Inflammatory macrophage treated with lipopolysaccharide for 4 hours (primary cell): ENCODE data around the gene SLC39A11.

Source experiments
- DNase-seq: peaks from one replicate; pipeline ENCODE4 v3.0.0-alpha.2; 2020

Gene SLC39A11

DNA sequence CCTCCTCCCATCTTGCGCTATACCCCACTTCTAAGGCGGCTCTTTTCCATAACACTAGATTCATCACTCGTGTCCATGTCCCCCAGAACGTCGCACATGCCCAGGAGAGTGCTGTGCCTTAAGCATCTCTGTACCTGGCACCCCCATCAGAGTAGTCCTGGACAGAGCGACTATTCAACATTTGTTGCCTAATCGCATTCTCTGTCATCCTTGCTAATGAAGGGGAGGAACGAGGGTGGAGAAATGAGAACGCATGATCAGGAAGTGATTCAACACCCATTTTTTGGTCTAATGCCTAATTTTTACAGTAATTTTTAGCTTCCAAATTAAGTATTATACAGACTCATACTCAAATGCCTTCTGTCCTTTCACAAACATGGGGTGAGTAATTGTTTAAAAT, 53.2 kb downstream of the SLC39A11 start:
- DNase-seq, result no peak

DNA sequence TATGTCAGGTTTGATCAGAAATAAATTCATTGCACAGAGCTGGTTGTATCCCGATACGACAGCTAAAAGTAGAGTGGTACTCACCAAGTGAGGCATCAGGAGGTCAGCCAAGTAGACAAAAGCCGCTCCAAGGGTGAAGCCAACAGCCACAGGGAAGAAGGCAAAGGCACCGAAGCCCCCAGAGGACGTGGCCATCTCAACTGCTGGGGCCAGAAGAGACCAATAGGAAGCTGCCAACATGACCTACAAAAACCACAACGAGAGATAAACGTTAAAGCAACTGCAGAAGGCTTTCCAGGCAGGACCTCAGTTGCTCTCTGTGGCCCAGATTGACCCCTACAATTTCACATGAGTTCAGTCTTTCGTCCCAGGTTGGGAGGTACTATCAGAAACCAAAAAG, 61.0 kb downstream of the SLC39A11 start:
- DNase-seq, result no peak

DNA sequence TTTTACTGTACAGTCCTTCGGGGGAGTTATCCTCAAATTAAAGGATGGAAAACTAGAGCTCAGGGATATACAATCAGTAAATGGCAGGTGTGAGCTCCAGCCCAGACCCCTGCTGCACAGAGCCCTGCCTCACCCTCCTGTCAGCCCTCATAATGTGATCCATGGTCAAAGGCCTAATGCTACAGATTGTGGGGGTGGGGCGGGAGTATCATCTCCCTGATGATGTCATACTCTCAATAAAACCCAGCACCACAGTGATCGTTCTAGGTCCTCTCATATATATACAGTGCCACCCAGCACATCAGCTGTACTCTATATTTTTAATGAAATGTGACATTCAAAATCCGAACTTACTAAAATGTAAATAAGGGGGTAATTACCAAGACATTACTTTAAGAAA, 61.5 kb downstream of the SLC39A11 start:
- no peak for DNase-seq

DNA sequence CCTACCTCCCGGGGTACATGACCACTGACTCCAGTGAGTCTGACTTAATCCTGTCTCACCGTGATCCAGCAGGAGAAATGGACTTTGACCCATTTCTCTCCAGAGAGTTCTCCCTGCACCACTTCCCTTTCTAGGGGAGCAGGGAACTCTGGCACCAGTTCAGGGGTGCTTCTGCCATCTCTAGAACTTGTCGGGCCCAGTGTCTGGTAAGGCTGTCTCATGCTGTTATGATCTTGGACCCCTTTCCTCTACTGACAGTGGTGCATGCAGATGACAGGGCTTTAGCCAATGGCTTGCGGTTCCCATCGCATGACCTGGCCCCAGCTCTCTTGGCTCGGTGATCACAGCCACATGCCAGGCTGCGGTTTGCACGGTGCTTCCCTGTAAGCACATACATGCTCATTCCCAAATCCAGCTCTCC, 62.0 kb downstream of the SLC39A11 start:
- no peak for DNase-seq

DNA sequence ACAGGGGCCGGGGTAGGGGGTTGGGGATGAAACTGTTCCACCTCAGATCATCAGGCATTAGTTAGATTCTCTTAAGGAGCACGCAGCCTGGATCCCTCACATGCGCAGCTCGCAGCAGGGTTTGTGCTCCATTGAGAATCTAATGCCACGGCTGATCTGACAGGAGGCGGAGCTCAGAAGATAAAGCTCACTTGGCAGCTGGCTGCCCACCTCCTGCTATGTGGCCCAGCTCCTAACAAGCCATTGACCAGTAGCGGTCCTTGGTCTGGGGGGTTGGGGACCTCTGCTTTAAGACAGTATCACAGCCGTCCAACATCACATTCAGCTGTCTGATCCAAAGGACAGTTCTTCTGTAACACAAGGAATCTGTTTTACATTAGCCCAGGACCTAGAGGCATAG, 62.5 kb downstream of the SLC39A11 start:
- DNase-seq, result no peak

DNA sequence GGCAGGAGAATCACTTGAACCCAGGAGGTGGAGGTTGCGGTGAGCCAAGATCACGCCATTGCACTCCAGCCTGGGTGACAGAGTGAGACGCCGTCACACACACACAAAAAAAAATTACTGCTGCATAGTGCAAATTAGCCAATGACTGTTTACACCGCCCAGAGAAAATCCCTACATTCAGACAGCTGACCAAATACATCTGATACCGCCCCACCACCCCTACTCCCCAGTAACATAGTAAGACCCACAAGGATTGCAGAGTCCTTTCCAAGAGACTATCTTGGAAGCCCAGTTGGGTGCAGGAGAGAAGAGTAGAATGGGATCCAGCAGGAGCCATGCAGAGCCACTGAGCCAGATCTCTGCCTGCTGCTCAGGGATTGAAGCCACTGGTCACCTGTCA, 63.5 kb downstream of the SLC39A11 start:
- DNase-seq, result no peak

DNA sequence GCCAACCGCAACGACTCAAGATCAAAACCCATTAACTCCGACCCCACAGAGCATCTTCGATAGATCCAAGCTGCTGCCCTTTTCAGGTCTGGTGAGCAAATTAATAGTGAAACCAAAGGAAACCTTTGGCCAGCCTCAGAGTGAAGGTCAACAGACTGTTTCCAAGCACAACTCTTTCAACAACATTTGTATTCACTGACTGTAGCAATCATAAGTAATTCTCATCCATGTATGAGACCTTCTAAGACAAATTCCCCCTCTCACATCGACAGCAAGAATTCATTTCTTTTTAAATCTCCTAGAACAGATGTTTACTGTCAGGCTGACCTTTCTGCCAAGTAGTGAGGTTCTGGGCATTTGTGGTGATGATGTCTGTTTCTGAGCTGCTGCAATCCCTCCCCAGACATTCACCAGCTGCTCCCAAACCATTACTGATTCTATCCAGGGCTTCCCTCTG, 64.2 kb downstream of the SLC39A11 start:
- no peak for DNase-seq

DNA sequence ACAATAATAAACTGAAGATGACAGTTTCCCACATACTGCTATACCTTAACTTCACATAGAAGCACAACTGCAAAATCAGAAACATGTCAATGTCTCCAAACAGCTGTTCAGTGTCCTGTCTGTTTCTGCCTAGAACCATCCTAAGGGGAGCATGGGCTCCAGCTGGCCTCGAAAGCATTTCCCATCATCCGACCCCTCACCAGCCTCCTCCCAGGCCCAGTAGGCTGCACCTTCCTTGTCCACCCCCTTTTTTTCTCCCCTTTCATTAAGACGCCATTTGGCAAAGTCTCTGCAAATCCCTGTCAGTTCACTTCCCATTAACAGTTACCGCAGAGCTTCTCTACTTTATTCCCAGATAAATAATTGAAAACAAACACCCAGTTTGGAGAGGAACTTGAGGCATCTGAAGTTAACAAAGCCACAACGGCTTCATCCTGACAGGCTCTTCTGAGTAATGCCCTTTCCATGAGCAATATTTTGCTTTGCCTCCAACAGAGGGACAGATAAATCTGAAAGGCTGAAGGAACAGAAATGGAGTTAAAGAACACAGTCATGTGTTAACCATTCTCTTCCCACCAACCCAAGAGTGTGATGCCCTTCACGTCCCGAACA, 65.3 kb downstream of the SLC39A11 start:
- no peak for DNase-seq

DNA sequence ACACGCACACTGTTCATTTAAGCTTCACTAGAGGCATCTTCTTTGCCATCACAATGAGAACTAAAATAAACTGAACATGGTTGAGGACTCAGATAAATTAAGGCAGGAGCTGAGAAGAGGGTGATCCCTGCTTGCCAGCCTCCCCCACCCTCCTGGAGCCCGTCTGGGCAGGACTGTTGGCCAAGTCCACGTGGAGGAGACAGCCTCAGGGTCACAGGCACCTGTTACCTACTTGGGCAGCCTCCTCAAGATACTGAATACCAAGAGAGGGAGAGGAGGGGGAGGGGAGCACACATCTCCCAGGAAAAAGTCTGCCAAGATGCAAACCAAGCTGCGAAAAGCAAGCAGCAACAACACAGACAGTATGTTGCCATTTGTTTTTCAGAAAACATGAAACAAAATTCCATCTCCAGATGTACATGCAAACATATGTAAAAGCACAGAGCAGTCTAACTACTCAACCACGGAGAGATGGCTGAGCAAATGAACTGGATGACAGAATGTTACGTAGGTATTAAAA, 67.4 kb downstream of the SLC39A11 start:
- DNase-seq, result no peak

DNA sequence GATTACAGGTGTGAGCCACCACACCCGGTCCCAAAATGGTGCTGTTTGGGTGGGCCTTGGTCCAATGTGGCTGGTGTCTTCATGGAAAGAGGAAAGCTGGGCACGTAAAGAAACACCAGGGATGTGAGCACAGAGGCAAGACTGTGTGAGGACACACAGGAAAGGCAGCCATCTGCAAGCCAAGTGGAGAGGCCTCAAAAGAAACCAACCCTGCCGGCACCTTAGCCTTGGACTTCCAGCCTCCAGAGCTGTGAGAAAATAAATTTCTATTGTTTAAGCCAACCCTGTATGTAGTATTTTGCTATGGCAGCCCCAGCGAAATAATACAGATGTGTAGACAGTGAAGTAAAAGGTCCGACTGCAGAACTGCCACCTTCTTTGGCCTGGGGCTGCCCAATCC, 68.7 kb downstream of the SLC39A11 start:
- DNase-seq, result no peak

DNA sequence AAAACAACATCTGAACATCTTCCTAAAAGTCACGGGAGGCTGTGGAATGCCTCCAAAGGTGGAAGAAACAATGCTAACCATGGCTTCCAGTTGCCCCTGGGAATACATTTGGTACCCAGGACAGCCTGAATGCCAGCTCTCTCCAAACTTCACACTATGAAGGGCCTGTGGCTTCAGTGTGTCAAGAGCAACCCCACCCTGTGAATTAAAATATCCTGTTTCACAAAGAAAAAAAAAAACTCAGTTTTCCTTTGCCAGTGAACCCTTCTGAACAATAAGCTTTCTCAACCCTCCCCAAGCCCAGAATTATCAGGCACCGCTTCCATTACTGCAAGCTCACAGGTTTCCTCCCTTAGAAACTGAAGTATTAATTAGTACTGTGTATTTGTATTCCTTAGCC, 69.8 kb downstream of the SLC39A11 start:
- no peak for DNase-seq

DNA sequence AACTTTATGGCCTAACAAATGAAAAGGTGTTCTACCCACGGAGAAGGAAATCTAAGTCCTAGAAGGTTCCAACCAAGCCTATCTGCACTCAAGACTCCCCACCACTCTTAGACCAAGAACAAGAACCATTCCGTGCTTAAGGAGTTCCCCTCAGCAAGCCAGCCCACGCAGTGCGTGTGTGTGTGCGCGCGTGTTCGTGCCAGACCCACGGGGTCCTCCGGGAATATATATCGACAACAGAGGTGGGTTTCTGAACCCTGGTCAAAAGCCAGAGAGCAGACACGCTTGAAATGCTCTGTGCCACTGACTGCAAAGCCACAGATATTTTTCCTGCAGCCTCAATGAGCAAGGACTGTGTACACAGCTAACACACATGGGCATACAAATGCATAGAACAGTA, 70.7 kb downstream of the SLC39A11 start:
- DNase-seq, result no peak

DNA sequence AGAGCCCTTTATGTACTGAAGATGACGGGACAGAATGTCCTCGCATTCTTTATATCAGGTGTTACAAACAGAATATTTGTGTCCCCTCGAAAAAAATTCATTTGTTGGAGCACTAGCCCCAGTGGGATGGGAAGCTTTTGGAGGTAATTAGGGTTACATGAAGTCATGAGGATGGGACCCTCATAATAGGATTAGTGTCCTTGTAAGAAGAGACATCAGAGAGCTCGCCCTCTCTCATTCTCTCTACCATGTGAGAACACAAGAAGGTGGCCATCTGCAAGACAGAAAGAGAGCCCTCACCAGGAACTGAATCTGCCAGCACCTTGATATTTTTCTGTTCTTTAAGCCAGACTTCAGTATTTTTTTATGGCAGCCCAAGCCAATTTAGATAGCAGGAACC, 72.4 kb downstream of the SLC39A11 start:
- DNase-seq, result no peak

DNA sequence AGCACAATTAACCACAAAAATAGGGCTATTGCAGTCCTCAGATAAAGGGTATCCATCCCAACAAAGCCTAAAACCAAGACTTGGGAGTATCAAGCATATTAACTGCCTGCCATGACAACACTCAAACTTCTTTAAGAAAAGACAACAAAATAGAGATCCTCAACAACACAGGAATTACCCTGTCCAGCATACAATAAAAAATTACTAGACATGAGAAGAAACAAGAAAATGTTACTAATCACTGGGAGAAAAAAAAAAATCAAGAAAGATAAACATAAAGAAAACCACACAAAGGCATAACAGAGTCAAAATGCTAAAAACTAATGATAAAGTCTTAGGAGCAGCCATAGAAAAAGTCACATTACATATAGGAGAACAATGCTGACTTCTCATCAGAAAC, 73.9 kb downstream of the SLC39A11 start:
- no peak for DNase-seq

DNA sequence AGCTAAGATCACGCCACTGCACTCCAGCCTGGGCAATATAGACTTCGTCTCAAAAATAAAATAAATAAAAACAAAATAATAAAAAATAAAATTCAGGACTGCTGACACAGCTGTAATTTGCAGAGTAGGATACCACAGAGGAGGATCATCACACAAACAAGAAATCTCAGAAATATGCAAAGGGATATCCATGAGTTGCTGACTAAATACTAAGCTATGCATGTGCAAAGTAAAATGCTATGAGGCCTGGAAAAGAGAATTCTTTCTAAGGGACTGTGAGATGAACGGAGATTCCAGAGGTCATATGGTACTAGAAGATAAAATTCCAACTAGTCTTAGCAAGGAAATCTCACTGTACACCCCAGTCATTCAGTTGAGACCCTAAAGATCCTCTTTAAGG, 74.8 kb downstream of the SLC39A11 start:
- DNase-seq, result no peak

DNA sequence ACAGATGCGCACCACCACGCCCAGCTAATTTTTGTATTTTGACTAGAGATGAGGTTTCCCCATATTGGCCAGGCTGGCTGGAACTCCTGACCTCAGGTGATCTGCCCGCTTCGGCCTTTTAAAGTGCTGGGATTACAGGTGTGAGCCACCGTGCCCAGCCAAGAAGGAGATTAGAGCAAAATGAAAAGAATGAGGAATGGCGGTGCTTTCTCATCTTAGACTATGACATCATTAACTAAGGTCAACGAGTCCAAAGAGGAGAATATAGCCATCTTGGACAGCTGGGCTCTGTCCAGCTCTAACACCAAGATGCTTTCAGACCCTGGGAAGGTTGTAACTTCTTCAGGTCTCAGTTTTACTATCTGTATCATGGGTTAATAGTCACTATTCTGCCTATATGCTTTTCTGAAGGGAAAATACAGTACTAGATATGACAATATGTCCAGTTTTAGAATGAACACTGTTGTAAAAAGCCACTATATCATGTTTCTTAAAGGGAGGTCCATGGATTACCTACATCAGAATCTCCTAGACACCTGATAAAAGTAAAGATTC, 76.7 kb downstream of the SLC39A11 start:
- DNase-seq, result no peak

DNA sequence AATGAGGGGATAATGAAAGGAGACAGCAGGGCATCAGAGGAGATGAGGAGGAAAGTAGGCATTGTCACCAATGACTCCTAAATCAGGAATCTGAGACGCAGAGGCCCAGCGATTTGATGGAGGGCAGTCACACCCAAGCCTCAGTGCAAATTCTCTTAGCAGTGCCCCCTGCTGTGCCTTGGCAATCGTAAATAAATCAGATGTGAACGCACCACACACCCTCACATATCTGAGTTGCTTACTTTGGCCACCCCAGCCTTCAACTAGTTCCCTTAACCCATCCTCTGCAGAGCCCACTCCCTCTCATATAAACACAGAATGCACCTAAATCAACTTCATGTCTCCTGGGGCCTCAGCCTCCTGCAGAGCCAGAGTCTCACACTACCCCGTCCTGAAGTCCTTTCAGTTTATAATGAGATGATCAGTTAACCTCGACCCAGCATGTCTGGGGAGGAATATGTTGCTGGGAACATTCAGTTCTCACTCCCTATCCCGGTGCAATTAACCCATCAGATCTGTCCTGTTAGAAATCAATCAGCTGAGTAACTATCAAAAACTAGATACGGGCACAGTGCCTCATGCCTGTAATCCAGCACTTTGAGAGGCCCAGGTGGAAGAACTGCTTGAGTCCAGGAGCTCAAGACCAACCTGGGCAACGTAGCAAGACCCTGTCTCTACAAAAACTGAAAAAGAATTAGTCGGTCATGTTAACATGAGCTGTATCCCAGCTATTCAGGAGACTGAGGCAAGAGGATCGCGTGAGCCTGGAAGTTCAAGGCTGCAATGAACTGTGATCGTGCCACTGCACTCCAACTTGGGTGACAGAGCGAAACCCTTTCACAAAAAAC, 78.4 kb downstream of the SLC39A11 start:
- DNase-seq, result no peak

DNA sequence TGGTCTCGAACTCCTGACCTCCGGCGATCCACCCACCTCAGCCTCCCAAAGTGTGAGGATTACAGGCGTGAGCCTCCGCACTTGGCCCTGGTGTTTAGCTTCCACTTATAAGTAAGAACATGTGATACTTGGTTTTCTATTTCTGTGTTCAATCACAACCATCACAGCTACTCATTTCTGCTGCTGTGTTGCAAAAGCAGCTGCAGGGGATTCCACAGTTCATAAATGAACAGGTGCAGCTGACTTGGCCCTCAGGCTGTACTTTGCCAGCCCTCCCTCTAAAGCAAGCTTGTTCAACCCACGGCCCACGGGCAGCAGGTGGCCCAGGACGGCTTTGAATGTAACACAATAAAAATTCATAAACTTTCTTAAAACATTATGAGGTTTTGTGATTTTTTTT, 79.2 kb downstream of the SLC39A11 start:
- no peak for DNase-seq

DNA sequence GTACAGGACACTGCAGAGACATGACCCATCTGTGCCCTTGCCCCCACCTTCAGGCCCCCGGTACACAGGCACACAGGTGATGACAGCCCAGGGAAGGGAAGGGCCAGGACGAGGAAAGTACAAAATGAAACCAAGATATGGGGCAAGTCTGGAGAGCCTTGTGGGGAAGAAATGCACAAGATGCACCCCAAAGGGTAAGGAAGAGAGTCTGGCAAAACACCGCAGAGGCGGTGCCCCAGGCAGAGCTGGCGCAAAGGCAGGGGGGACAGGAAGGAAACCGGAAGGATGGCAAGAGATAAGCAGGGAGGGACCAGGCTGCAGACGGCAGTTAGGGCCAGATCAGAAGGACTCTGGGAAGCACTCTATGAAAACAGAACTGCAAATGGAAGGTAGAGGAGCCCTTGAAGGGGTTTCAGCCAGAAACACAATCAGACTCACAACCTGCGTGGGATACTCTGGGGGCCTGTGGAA, 81.4 kb downstream of the SLC39A11 start:
- DNase-seq, result no peak

DNA sequence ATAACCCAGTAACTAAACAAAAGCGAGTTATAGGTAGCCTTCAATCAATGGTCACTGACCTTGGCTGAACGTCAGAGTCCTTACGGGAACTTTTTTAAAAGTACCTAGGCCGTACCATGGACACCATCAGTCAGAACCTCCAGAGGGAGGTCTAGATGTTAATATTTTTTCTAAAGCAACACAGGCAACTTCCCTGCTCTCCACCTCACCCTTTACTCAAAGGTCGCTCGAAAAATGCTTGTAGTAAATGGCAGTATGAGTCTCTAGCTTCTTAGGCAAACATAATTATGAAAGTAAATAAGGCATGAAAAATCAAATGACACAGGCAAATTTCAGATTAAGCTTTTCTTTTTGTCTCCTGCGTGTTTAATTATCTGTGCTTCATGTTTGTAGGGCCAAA, 82.1 kb downstream of the SLC39A11 start:
- no peak for DNase-seq

DNA sequence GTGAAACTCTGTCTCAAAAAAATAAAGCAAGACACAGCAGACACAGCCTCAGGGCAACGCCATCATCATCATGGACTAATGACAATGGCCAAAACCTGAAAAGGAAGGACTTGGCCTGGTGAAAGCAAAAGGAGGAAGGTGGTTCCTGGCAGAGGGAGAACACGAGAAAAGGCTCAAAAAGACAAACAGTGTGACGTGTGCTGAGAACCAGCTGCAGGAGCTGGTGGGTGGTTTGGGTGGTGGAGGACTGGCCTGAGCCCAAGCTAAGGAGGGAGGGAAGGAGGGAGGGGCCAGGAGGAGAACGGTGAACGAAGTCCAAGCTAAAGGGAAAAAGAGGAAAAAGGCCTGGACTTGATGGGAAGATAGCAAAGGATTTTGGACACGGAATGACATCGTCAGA, 85.1 kb downstream of the SLC39A11 start:
- peak; percentile 87 for DNase-seq

DNA sequence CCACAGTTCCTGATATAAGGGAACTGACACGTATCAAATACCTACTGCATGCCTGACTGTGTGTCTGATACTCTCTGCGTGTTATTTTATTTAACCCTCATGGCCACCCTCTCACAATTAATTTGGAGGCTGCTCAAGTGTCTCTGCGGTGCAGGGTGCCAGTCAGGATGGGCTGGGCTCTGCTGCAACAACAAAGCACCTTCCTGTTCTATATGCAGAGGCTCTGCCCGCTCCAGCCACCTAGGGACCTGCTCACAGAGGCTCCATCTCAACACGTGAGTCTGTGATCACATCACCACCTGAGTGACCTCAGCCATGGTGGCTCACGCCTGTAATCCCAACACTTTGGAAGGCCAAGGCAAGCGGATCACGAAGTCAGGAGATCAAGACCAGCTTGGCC, 87.1 kb downstream of the SLC39A11 start:
- no peak for DNase-seq

DNA sequence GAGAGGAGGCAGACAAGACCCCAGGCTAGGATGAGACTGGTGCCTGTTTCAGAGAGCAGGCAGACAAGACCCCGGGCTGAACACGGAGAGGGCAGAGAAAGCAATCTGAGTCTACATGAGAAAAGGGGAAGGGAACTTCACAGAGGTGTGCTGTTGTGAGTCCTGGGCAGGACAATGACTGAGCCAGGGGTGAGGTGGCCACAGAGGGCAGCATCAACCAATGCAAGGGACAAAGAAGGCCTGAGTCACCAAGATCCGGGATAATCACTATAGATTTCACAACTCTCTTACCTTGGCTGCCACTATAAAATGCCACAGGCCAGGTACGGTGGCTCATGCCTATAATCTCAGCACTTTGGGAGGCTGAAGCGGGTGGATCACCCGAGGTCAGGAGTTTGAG, 89.0 kb downstream of the SLC39A11 start:
- no peak for DNase-seq

DNA sequence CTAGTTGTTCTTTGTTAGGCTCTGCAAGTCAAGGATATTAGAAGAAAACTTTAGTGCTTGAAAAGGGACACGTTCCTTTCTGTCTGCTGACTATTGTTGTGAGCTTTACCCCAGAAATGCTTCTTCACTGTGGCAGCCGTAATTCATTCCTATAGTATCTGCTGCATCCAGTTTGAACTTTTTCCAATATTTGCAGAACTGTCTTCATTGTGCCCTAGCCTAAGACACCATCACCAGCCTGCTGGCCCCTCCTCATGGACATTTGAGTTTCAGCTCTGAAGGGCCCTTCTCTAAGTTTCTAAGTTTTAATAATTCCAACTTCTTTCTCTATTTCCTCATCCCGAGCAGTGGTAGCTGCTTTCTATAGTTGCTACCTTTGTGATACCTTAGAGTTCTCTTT, 91.7 kb downstream of the SLC39A11 start:
- no peak for DNase-seq
